HepG2 (cell line): ENCODE results near the gene CAP2. TPM values are rescaled to one million over a fixed set of nuclear protein-coding genes. Genes with fewer than 3 reads are reported as not detected.

Source experiments
- ATAC-seq: fragments of 200-7000 bp; cut with Tn5 transposase; 3 replicates; pipeline ENCODE4 v1.9.1; 2020; ENCODE audit warnings: mild to moderate bottlenecking, moderate library complexity
- BruUV-seq: library from RNA; stranded (reverse); fragments of 400-500 nt; replicated peaks from 2 replicates; lab custom pipeline; 2021; lab: Mats Ljungman, UMichigan
- CTCF ChIA-PET: fragments of 300-600 bp; formaldehyde crosslinking; extraction: SDS; loops from one replicate; lab custom pipeline; 2021; ENCODE audit warnings: low total read pairs, inconsistent platforms, low intra/inter-chr PET ratio; lab: Yijun Ruan, JAX
- POLR2A ChIA-PET: fragments of 350-600 bp; sonication (Branson Sonifier 250); formaldehyde crosslinking; loops from one replicate; lab custom pipeline; 2020; ENCODE audit warnings: antibody characterized with exemption, inconsistent platforms; lab: Yijun Ruan, JAX
- DNase-seq: peaks from one replicate; pipeline ENCODE4 v3.0.0-alpha.2; 2015; ENCODE audit warnings: low spot score
- FAIRE-seq: peaks from 3 replicates; lab custom pipeline; 2011; peaks lifted over from hg19 to GRCh38; lab: Jason Lieb, UNC
- H2AFZ ChIP-seq: one replicate; pipeline ENCODE4 v1.6.1; 2011; ENCODE audit warnings: low read length, inconsistent platforms
- H3K27ac ChIP-seq: fragments of 300-600 bp; 3 replicates; pipeline ENCODE4 v1.8.0; 2011; ENCODE audit warnings: mixed run types, mild to moderate bottlenecking, mixed read lengths, low read length, inconsistent platforms; ENCODE audit not compliant: insufficient read depth; ENCODE audit errors: extremely low read length
- H3K27me3 ChIP-seq, 2 experiments: fragments of 200-600 bp in 1 of 2; 2 replicates in 1 of 2; 3 replicates in 1 of 2; pipeline versions ENCODE4 v1.6.0 to v1.8.0; 2011; ENCODE audit warnings: low read length in 2 of 2, mild to moderate bottlenecking in 2 of 2, moderate library complexity in 2 of 2, inconsistent platforms in 1 of 2; ENCODE audit not compliant: insufficient read depth in 2 of 2, control insufficient read depth in 1 of 2
- H3K36me3 ChIP-seq, 2 experiments: fragments of 200-600 bp in 1 of 2; replicated peaks in 1 of 2; 2 replicates in 1 of 2; 3 replicates in 1 of 2; pipeline versions ENCODE4 v1.5.1 to v1.8.0; 2011; ENCODE audit warnings: low read length in 2 of 2, inconsistent platforms in 1 of 2; ENCODE audit not compliant: insufficient read depth in 2 of 2, control insufficient read depth in 1 of 2
- H3K4me1 ChIP-seq: 2 replicates; pipeline ENCODE4 v1.5.1; 2012; ENCODE audit warnings: low read length, inconsistent platforms; ENCODE audit not compliant: insufficient read depth
- H3K4me2 ChIP-seq: 2 replicates; pipeline ENCODE4 v1.6.0; 2011; ENCODE audit warnings: low read depth, low read length, inconsistent platforms
- H3K4me3 ChIP-seq, 3 experiments: fragments of 200-600 bp in 1 of 3; sonication (generic), shearing (Covaris generic) in 1 of 3; replicated peaks in 1 of 3; 2 replicates each; pipeline ENCODE4 v1.5.1; 2011 to 2016; ENCODE audit warnings: low read length in 3 of 3, inconsistent platforms in 2 of 3, low read depth in 2 of 3, mild to moderate bottlenecking in 2 of 3, control low read depth in 1 of 3, mixed read lengths in 1 of 3; ENCODE audit not compliant: insufficient read depth in 1 of 3
- H3K79me2 ChIP-seq: one replicate; pipeline ENCODE4 v1.6.1; 2011; ENCODE audit warnings: low read length, inconsistent platforms; ENCODE audit not compliant: insufficient read depth
- H3K9ac ChIP-seq: 2 replicates; pipeline ENCODE4 v1.6.0; 2011; ENCODE audit warnings: mild to moderate bottlenecking, low read depth, low read length, inconsistent platforms; ENCODE audit not compliant: insufficient read depth
- H3K9me3 ChIP-seq: 2 replicates; pipeline ENCODE4 v1.5.1; 2012; ENCODE audit warnings: mild to moderate bottlenecking, low read length
- H4K20me1 ChIP-seq: 2 replicates; pipeline ENCODE4 v1.6.0; 2011; ENCODE audit warnings: inconsistent platforms, mild to moderate bottlenecking, low read length, moderate library complexity; ENCODE audit not compliant: insufficient read depth
- FOSL2 ChIP-seq: sonication (generic); formaldehyde crosslinking; IDR thresholded peaks from 2 replicates; pipeline ENCODE4 v1.4.0; 2020; ENCODE audit warnings: missing genetic modification reagents
- HDAC2 ChIP-seq: sonication (generic); formaldehyde crosslinking; IDR thresholded peaks from 2 replicates; pipeline ENCODE4 v1.4.0; 2020; ENCODE audit warnings: missing genetic modification reagents
- JUN ChIP-seq: sonication (generic); formaldehyde crosslinking; IDR thresholded peaks from 2 replicates; pipeline ENCODE4 v1.4.0; 2020; ENCODE audit warnings: mild to moderate bottlenecking, missing genetic modification reagents
- PHF21A ChIP-seq: sonication (generic); formaldehyde crosslinking; IDR thresholded peaks from 2 replicates; pipeline ENCODE4 v1.5.0; 2020; ENCODE audit warnings: mild to moderate bottlenecking, missing genetic modification reagents
- ZBTB38 ChIP-seq: sonication (generic); formaldehyde crosslinking; IDR thresholded peaks from 2 replicates; pipeline ENCODE4 v1.5.1; 2020; ENCODE audit warnings: mild to moderate bottlenecking, missing genetic modification reagents
- ZKSCAN8 ChIP-seq: IDR thresholded peaks from 2 replicates; pipeline ENCODE4 v1.6.1; 2016; ENCODE audit warnings: borderline replicate concordance, missing genetic modification reagents, missing compliant biosample characterization
- ZNF430 ChIP-seq: sonication (generic); formaldehyde crosslinking; IDR thresholded peaks from 2 replicates; pipeline ENCODE4 v1.9.0; 2021; ENCODE audit warnings: mild to moderate bottlenecking, missing genetic modification reagents
- WGBS: methylation state at CpG from one replicate; pipeline ENCODE4 v1.1.6; 2017; ENCODE audit warnings: low lambda C conversion rate; 5-methylcytosine and 5-hydroxymethylcytosine counted together
- in situ Hi-C: cut with HindIII; loops from 2 replicates; pipeline ENCODE4 v1.10.0; 2017; ENCODE audit warnings: low pct_unique_long_range_greater_than_20kb; ENCODE audit not compliant: extremely low pct_ligation_motif_present
- intact Hi-C: fragments of 100-400 bp; cut with micrococcal nuclease; formaldehyde crosslinking; loops from one replicate; pipeline ENCODE4 v1.10.0; 2022; ENCODE audit not compliant: unreplicated experiment
- polyA plus RNA-seq, 8 experiments: library from polyadenylated mRNA; depleted of rRNA in 3 of 8; stranded (reverse) in 7 of 8; unstranded in 1 of 8; fragments of >200 nt; fragmentation: Illumina TruSeq in 4 of 8; extraction: Trizol in 4 of 8; gene quantifications; 2 replicates each; pipeline versions ENCODE4 v1.2.1 to v1.2.3, GENCODE V29; 2011 to 2016; ENCODE audit warnings: low read depth in 4 of 8, missing spikeins in 1 of 8, mixed read lengths in 1 of 8; ENCODE audit not compliant: insufficient read depth in 1 of 8
- total RNA-seq, 5 experiments: library from RNA; depleted of rRNA; stranded (reverse); fragments of >200 nt; fragmentation: Illumina TruSeq; extraction: Trizol; gene quantifications; 2 replicates each; pipeline ENCODE4 v1.2.3, GENCODE V29; 2016; ENCODE audit warnings: low read depth in 1 of 5
- TF ChIP-seq, protein P1 (sequence below), 2 experiments: fragments of 450-650 bp in 1 of 2; sonication (generic) in 1 of 2; formaldehyde crosslinking; IDR thresholded peaks; 2 replicates each; pipeline versions ENCODE4 v1.5.0 to v1.8.0; 2020 to 2022; ENCODE audit warnings: mild to moderate bottlenecking in 1 of 2, missing genetic modification reagents in 1 of 2
- TF ChIP-seq, protein P2 (sequence below): IDR thresholded peaks from 2 replicates; pipeline ENCODE4 v1.6.1; 2018; ENCODE audit warnings: missing genetic modification reagents
- TF ChIP-seq, protein P3 (sequence below): sonication (generic); formaldehyde crosslinking; IDR thresholded peaks from 2 replicates; pipeline ENCODE4 v1.9.0; 2021; ENCODE audit warnings: missing genetic modification reagents, mild to moderate bottlenecking, borderline replicate concordance
- TF ChIP-seq, protein P4 (sequence below): sonication (generic); formaldehyde crosslinking; IDR thresholded peaks from 2 replicates; pipeline ENCODE4 v1.4.0; 2020; ENCODE audit warnings: missing genetic modification reagents, borderline replicate concordance

CAP2 gene
- total and polyA plus RNA-seq, 2 of the 13 experiments (the other 11 are each of a cell fraction or from before 2014, with no cell fraction given): 7.9 to 53.1 TPM

DNA sequence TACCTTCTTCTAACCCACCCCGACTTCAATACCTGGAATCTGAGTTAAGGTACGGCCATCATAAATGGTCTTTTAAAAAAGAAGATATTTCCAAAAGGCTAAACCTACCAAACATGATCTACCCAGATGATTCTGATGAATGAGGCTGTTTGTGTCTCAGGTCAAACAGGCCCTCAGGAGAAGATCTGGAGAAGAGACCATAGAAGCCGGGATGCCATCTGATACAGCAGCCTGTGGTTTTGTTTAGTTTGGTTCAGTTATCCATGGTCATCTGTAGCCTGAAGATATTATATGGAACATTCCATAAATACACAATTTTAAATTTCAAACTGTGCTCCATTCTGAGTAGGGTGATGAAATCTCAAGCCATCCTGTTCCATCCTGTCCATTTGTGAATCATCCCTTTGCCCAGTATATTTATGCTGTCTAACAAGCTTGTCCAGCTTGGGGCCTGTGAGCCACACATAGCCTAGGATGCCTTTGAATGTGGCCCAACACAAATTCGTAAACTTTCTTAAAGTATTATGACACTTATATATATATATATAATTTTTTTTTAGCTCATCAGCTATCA lies 4.0 kb upstream of the CAP2 start:
- peaks cover 3% of the 10 kb centered on the region for H3K79me2 ChIP-seq
- no peaks in the 10 kb centered on the region for H3K9me3 ChIP-seq
- H3K4me1 ChIP-seq: peaks cover 25% of the 10 kb centered on the region
- H3K27me3 ChIP-seq: peaks cover 0 to 6% of the 10 kb centered on the region in 2 experiments; a peak in 1 of 5 replicates
- TF ChIP-seq, protein P1, sequence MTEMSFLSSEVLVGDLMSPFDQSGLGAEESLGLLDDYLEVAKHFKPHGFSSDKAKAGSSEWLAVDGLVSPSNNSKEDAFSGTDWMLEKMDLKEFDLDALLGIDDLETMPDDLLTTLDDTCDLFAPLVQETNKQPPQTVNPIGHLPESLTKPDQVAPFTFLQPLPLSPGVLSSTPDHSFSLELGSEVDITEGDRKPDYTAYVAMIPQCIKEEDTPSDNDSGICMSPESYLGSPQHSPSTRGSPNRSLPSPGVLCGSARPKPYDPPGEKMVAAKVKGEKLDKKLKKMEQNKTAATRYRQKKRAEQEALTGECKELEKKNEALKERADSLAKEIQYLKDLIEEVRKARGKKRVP (CRISPR knock-in tag; IDR thresholded peaks at IDR 0.05): 0 out of 4 replicates have a peak, but pooled peaks of 1 of the 2 experiments have one; percentile 38
- 0 out of 2 replicates have a peak, but pooled peaks have one; percentile 24 for TF ChIP-seq FOSL2 (CRISPR knock-in tag)
- no peak for TF ChIP-seq PHF21A
- TF ChIP-seq, all 625 proteins: peak for 2
- Histone ChIP-seq H3K4me2 (no peak overlapping the region), H3K36me3 (no peaks in the 10 kb centered on the region), H3K4me3 (no peak overlapping the region), H3K27ac (no peak overlapping the region), H2AFZ (no peak overlapping the region), H4K20me1 (no peaks in the 10 kb centered on the region), H3K9ac (no peak overlapping the region)
- POLR2A ChIA-PET: no interaction called here
- intact Hi-C loops (no loop called here), in situ Hi-C loops (no loop called here)
- CTCF ChIA-PET: no interaction called here
- no peak for ATAC-seq
- 68% methylated on average over 4 of the region's 4 CpGs for WGBS
- no TSS peak for BruUV-seq
- FAIRE-seq: no peak
- no peak for DNase-seq

DNA sequence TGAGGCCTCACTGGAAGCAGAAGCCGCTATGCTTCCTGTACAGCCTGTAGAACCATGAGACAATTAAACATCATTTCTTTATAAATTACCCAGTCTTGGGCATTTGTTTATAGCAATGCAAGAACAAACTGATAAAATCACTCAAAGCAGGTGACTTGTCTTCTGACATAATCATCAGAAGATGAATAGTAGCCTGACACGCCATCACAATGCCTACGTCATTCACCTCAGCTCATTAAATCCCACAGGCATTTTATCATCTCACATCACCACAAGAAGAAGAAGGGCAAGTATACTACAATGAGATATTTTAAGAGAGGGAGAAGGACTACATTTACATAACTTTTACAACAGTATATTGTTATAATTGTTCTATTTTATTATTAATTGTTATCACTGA lies 3.1 kb upstream of the CAP2 start:
- Histone ChIP-seq H3K4me3 (no peak overlapping the region), H3K9me3 (no peaks in the 10 kb centered on the region), H3K79me2 (peaks cover 11% of the 10 kb centered on the region), H2AFZ (no peak overlapping the region), H3K27ac (no peak overlapping the region), H3K9ac (no peak overlapping the region), H3K4me2 (no peak overlapping the region), H3K36me3 (no peaks in the 10 kb centered on the region), H3K27me3 (peaks cover 0 to 6% of the 10 kb centered on the region in 2 experiments; a peak in 1 of 5 replicates), H4K20me1 (no peaks in the 10 kb centered on the region), H3K4me1 (peaks cover 31% of the 10 kb centered on the region)
- DNase-seq (no peak), ATAC-seq (no peak), FAIRE-seq (no peak)
- CTCF ChIA-PET: no interaction called here
- intact Hi-C loops (no loop called here), in situ Hi-C loops (no loop called here)
- BruUV-seq: no TSS peak
- POLR2A ChIA-PET: interaction anchor here (0.8 kb wide), 1 partner anchor 35 kb away, joined by 3 read pairs; no protein-coding TSS in a partner anchor
- WGBS: 95% methylated on average over 3 of the region's 3 CpGs
- TF ChIP-seq HDAC2 (no peak), ZKSCAN8 (no peak), JUN (no peak), ZBTB38 (CRISPR knock-in tag) (no peak), ZNF430 (CRISPR knock-in tag) (no peak)
- TF ChIP-seq, protein P2, sequence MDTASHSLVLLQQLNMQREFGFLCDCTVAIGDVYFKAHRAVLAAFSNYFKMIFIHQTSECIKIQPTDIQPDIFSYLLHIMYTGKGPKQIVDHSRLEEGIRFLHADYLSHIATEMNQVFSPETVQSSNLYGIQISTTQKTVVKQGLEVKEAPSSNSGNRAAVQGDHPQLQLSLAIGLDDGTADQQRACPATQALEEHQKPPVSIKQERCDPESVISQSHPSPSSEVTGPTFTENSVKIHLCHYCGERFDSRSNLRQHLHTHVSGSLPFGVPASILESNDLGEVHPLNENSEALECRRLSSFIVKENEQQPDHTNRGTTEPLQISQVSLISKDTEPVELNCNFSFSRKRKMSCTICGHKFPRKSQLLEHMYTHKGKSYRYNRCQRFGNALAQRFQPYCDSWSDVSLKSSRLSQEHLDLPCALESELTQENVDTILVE: no peak
- TF ChIP-seq, protein P3, sequence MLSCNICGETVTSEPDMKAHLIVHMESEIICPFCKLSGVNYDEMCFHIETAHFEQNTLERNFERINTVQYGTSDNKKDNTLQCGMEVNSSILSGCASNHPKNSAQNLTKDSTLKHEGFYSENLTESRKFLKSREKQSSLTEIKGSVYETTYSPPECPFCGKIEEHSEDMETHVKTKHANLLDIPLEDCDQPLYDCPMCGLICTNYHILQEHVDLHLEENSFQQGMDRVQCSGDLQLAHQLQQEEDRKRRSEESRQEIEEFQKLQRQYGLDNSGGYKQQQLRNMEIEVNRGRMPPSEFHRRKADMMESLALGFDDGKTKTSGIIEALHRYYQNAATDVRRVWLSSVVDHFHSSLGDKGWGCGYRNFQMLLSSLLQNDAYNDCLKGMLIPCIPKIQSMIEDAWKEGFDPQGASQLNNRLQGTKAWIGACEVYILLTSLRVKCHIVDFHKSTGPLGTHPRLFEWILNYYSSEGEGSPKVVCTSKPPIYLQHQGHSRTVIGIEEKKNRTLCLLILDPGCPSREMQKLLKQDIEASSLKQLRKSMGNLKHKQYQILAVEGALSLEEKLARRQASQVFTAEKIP (CRISPR knock-in tag): no peak
- TF ChIP-seq, protein P4, sequence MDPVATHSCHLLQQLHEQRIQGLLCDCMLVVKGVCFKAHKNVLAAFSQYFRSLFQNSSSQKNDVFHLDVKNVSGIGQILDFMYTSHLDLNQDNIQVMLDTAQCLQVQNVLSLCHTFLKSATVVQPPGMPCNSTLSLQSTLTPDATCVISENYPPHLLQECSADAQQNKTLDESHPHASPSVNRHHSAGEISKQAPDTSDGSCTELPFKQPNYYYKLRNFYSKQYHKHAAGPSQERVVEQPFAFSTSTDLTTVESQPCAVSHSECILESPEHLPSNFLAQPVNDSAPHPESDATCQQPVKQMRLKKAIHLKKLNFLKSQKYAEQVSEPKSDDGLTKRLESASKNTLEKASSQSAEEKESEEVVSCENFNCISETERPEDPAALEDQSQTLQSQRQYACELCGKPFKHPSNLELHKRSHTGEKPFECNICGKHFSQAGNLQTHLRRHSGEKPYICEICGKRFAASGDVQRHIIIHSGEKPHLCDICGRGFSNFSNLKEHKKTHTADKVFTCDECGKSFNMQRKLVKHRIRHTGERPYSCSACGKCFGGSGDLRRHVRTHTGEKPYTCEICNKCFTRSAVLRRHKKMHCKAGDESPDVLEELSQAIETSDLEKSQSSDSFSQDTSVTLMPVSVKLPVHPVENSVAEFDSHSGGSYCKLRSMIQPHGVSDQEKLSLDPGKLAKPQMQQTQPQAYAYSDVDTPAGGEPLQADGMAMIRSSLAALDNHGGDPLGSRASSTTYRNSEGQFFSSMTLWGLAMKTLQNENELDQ: no peak
